SU-DHL-6 (cell line): ENCODE data around the gene PPP3CA.

Source experiments
- H2AFZ ChIP-seq: fragments of 200-600 bp; sonication (generic); 2 replicates; pipeline ENCODE4 v1.6.1; 2014; ENCODE audit warnings: low read depth, mild to moderate bottlenecking, moderate library complexity, mixed read lengths, antibody characterized with exemption, low read length; ENCODE audit not compliant: severe bottlenecking
- H3F3A ChIP-seq: fragments of 200-600 bp; shearing (Covaris generic); 2 replicates; pipeline ENCODE4 v1.6.0; 2016; ENCODE audit warnings: antibody characterized with exemption, mild to moderate bottlenecking; ENCODE audit not compliant: insufficient read depth
- H3K27ac ChIP-seq: fragments of 200-600 bp; sonication (generic); 2 replicates; pipeline ENCODE4 v1.5.1; 2016; ENCODE audit warnings: low read depth, mild to moderate bottlenecking, low read length, moderate library complexity, mixed read lengths
- H3K27me3 ChIP-seq: fragments of 200-600 bp; sonication (generic), shearing (Covaris generic); 2 replicates; pipeline ENCODE4 v1.6.0; 2014; ENCODE audit warnings: mild to moderate bottlenecking, low read length
- H3K36me3 ChIP-seq: fragments of 200-600 bp; sonication (generic); 2 replicates; pipeline ENCODE4 v1.6.1; 2014; ENCODE audit warnings: mild to moderate bottlenecking, low read length, mixed read lengths
- H3K4me2 ChIP-seq: fragments of 300-600, 200-600 bp; shearing (Covaris generic), sonication (generic); 2 replicates; pipeline ENCODE4 v1.6.0; 2014; ENCODE audit warnings: low read length, low read depth, mild to moderate bottlenecking; ENCODE audit not compliant: poor library complexity, severe bottlenecking
- H3K4me3 ChIP-seq: fragments of 200-600 bp; sonication (generic); 2 replicates; pipeline ENCODE4 v1.5.1; 2014; ENCODE audit warnings: antibody characterized with exemption, low read length, mild to moderate bottlenecking, mixed read lengths; ENCODE audit not compliant: insufficient read depth, poor library complexity, severe bottlenecking
- H3K79me2 ChIP-seq: fragments of 200-600 bp; sonication (generic); 2 replicates; pipeline ENCODE4 v1.6.1; 2014; ENCODE audit warnings: mild to moderate bottlenecking, low read length, moderate library complexity; ENCODE audit not compliant: insufficient read depth
- H3K9ac ChIP-seq: fragments of 200-600 bp; sonication (generic); 2 replicates; pipeline ENCODE4 v1.7.0; 2014; ENCODE audit warnings: mild to moderate bottlenecking, low read length
- H3K9me2 ChIP-seq: fragments of 200-600 bp; sonication (generic); replicated peaks from 2 replicates; pipeline ENCODE4 v1.6.1; 2014; ENCODE audit warnings: low read length; ENCODE audit not compliant: insufficient read depth
- H3K9me3 ChIP-seq: fragments of 200-600 bp; sonication (generic); 2 replicates; pipeline ENCODE4 v1.6.1; 2014; ENCODE audit warnings: low read length, mixed read lengths; ENCODE audit not compliant: insufficient read depth
- H4K20me1 ChIP-seq: fragments of 200-600 bp; sonication (generic); 2 replicates; pipeline ENCODE4 v1.6.1; 2014; ENCODE audit warnings: low read depth, mild to moderate bottlenecking, antibody characterized with exemption, low read length, moderate library complexity, mixed read lengths
- EZH2phosphoT487 ChIP-seq: fragments of 200-600 bp; sonication (generic), shearing (Covaris generic); conservative IDR thresholded peaks from 2 replicates; pipeline ENCODE4 v1.6.1; 2018; ENCODE audit warnings: mild to moderate bottlenecking, antibody characterized with exemption, low read length, moderate library complexity, mixed read lengths
- TF ChIP-seq, protein P1 (sequence below): fragments of 200-600 bp; sonication (generic); IDR thresholded peaks from one replicate; pipeline ENCODE4 v1.5.1; 2017; ENCODE audit warnings: antibody characterized with exemption, mild to moderate bottlenecking, low read length, moderate library complexity; ENCODE audit not compliant: insufficient read depth, poor library complexity, severe bottlenecking

PPP3CA gene

DNA sequence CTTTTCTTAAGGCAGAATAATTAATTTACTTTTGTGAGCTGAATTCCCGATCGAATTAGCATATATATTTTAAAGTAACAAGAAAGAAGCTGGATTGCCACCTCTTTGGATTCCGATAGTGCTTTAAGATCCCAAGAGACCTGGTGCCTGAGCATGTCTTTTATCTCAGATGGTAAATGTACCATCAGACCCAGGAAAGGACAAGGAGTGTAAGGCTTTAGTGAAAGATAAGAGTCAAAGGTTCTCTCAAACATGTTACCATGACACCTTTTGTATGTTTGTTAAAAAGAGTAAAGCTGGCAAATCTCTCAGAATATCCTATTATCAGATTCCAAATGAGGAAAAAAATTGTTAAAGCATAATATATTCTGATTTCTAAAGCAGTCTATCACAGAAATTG lies 198.8 kb downstream of the PPP3CA start:
- no peaks in the 10 kb centered on the region for H3K79me2 ChIP-seq
- H3F3A ChIP-seq: no peaks in the 10 kb centered on the region
- no peak overlapping the region for H3K27ac ChIP-seq
- no peaks in the 10 kb centered on the region for H3K9me3 ChIP-seq
- no peak overlapping the region for H3K4me2 ChIP-seq
- H3K9me2 ChIP-seq: no peaks in the 10 kb centered on the region
- no peak overlapping the region for H3K4me3 ChIP-seq
- TF ChIP-seq, protein P1, sequence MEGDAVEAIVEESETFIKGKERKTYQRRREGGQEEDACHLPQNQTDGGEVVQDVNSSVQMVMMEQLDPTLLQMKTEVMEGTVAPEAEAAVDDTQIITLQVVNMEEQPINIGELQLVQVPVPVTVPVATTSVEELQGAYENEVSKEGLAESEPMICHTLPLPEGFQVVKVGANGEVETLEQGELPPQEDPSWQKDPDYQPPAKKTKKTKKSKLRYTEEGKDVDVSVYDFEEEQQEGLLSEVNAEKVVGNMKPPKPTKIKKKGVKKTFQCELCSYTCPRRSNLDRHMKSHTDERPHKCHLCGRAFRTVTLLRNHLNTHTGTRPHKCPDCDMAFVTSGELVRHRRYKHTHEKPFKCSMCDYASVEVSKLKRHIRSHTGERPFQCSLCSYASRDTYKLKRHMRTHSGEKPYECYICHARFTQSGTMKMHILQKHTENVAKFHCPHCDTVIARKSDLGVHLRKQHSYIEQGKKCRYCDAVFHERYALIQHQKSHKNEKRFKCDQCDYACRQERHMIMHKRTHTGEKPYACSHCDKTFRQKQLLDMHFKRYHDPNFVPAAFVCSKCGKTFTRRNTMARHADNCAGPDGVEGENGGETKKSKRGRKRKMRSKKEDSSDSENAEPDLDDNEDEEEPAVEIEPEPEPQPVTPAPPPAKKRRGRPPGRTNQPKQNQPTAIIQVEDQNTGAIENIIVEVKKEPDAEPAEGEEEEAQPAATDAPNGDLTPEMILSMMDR: no peak
- no peak for TF ChIP-seq EZH2phosphoT487
- no peaks in the 10 kb centered on the region for H3K27me3 ChIP-seq
- H3K9ac ChIP-seq: no peak overlapping the region
- H3K36me3 ChIP-seq: no peaks in the 10 kb centered on the region
- H4K20me1 ChIP-seq: no peaks in the 10 kb centered on the region
- no peak overlapping the region for H2AFZ ChIP-seq

DNA sequence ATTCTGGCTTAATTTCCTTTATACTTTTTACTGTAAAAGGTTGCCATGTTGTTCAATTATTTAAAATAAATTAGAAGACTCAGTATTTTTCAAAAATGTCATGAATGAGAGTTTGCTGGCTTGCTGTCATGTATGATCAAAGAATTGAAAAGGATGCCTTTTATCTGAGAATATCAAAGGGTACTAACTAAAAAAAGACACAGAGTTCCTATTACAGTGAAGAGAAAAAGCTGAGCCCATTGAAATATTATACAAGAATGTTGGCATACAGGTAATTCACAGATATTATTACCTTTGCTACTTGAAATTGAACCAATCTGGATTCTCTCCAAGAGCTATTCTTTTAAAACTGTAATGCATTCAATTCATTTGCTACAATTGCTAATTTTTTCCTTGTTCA lies 200.0 kb downstream of the PPP3CA start:
- no peak for TF ChIP-seq EZH2phosphoT487
- TF ChIP-seq, protein P1: no peak
- H3K79me2 ChIP-seq: no peaks in the 10 kb centered on the region

DNA sequence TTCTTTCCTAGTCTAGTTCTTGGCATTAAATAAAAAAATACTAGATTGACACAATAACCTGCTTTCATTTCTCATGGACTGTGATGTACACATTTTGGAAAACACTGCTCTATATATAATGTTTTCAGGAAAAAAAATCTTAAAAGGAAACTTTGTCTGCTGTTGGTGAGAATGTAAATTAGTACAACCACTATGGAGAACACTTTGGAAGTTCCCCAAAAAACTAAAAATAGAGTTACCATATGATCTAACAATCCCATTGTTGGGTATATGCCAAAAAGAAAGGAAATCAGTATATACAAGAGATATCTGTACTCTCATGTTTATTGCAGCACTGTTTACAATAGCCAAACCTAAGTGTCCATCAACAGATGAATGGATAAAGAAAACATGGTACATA lies 202.3 kb downstream of the PPP3CA start:
- H4K20me1 ChIP-seq: no peaks in the 10 kb centered on the region
- H3K9ac ChIP-seq: no peak overlapping the region
- no peak overlapping the region for H3K4me2 ChIP-seq
- H3K4me3 ChIP-seq: no peak overlapping the region
- no peak overlapping the region for H3K27ac ChIP-seq
- H3F3A ChIP-seq: no peaks in the 10 kb centered on the region
- no peak overlapping the region for H2AFZ ChIP-seq
- no peak for TF ChIP-seq EZH2phosphoT487
- no peaks in the 10 kb centered on the region for H3K9me2 ChIP-seq
- H3K9me3 ChIP-seq: no peaks in the 10 kb centered on the region
- no peaks in the 10 kb centered on the region for H3K79me2 ChIP-seq
- H3K36me3 ChIP-seq: no peaks in the 10 kb centered on the region
- H3K27me3 ChIP-seq: no peaks in the 10 kb centered on the region

More for the DNA sequence above, 200.0 kb downstream of the PPP3CA start:
- no peaks in the 10 kb centered on the region for H4K20me1 ChIP-seq
- no peak overlapping the region for H2AFZ ChIP-seq
- no peaks in the 10 kb centered on the region for H3K36me3 ChIP-seq
- no peak overlapping the region for H3K27ac ChIP-seq
- H3K4me3 ChIP-seq: no peak overlapping the region
- H3F3A ChIP-seq: no peaks in the 10 kb centered on the region
- H3K9ac ChIP-seq: no peak overlapping the region
- no peaks in the 10 kb centered on the region for H3K27me3 ChIP-seq
- no peaks in the 10 kb centered on the region for H3K9me2 ChIP-seq
- H3K9me3 ChIP-seq: no peaks in the 10 kb centered on the region
- H3K4me2 ChIP-seq: no peak overlapping the region

DNA sequence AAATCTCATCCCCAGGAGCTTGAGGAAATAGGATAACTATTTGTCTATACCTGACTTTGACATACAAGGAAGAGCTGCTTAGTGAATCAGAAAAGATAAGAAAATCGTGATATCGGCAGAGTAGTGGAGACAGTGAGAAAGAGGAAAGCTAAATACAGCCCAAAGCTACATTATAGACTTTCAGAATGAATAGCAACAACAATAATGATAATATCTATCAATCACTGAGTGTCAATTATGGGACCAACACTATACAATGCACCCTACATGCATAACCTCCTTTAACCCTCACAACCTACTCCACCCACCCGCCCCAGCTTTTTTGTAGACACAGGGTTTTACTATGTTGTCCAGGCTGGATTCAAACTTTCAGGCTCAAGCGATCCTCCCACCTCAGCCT lies 205.1 kb downstream of the PPP3CA start:
- H3K4me2 ChIP-seq: no peak overlapping the region

More for the DNA sequence above, 205.1 kb downstream of the PPP3CA start:
- no peak overlapping the region for H2AFZ ChIP-seq
- no peak overlapping the region for H3K4me3 ChIP-seq
- no peaks in the 10 kb centered on the region for H3K9me3 ChIP-seq
- H3F3A ChIP-seq: no peaks in the 10 kb centered on the region
- no peaks in the 10 kb centered on the region for H4K20me1 ChIP-seq
- TF ChIP-seq, protein P1: no peak
- no peak for TF ChIP-seq EZH2phosphoT487
- H3K9me2 ChIP-seq: no peaks in the 10 kb centered on the region
- no peaks in the 10 kb centered on the region for H3K36me3 ChIP-seq
- H3K27ac ChIP-seq: no peak overlapping the region
- no peak overlapping the region for H3K9ac ChIP-seq
- no peaks in the 10 kb centered on the region for H3K79me2 ChIP-seq
- H3K27me3 ChIP-seq: no peaks in the 10 kb centered on the region
